IMR-90 (cell line): ENCODE data around the gene GSE1. TPM values are rescaled to one million over a fixed set of nuclear protein-coding genes. Genes with fewer than 3 reads are reported as not detected.

Experiments used
- ATAC-seq: fragments of 200-7000 bp; cut with Tn5 transposase; 2 replicates; pipeline ENCODE4 v1.9.1; 2020; ENCODE audit warnings: low read depth, mild to moderate bottlenecking, moderate library complexity
- BruUV-seq: library from RNA; stranded (reverse); fragments of 400-500 nt; replicated peaks from 2 replicates; lab custom pipeline; 2021; lab: Mats Ljungman, UMichigan
- CTCF ChIA-PET: fragments of 300-600 bp; formaldehyde crosslinking; extraction: SDS; loops from one replicate; lab custom pipeline; 2021; ENCODE audit warnings: antibody characterized with exemption; lab: Yijun Ruan, JAX
- POLR2A ChIA-PET: fragments of 300-600 bp; sonication (Branson Sonifier 250); formaldehyde crosslinking; loops from one replicate; lab custom pipeline; 2022; ENCODE audit warnings: antibody characterized with exemption; ENCODE audit not compliant: unreplicated experiment; lab: Charles Lee
- DNase-seq: peaks from one replicate; pipeline ENCODE4 v3.0.0; 2013
- H2AFZ ChIP-seq: replicated peaks from 2 replicates; pipeline ENCODE3; 2013; ENCODE audit warnings: low read length, mild to moderate bottlenecking; ENCODE audit not compliant: poor library complexity
- H2AK5ac ChIP-seq: 2 replicates; pipeline ENCODE4 v1.6.1; 2013; ENCODE audit warnings: low read depth, low read length, inconsistent platforms
- H2AK9ac ChIP-seq: replicated peaks from 2 replicates; pipeline ENCODE3; 2013; ENCODE audit warnings: mild to moderate bottlenecking, low read depth, low read length, moderate library complexity; ENCODE audit not compliant: poor library complexity
- H2BK120ac ChIP-seq: 2 replicates; pipeline ENCODE4 v1.6.1; 2013; ENCODE audit warnings: low read depth, low read length, inconsistent platforms
- H2BK15ac ChIP-seq: 3 replicates; pipeline ENCODE4 v1.6.1; 2013; ENCODE audit warnings: low read depth, low read length, inconsistent platforms
- H2BK20ac ChIP-seq: 2 replicates; pipeline ENCODE4 v1.6.1; 2013; ENCODE audit warnings: low read depth, mild to moderate bottlenecking, inconsistent platforms, low read length, moderate library complexity
- H2BK5ac ChIP-seq: 2 replicates; pipeline ENCODE4 v1.6.1; 2013; ENCODE audit warnings: mild to moderate bottlenecking, low read depth, low read length, inconsistent platforms; ENCODE audit not compliant: poor library complexity, severe bottlenecking
- H3K14ac ChIP-seq: replicated peaks from 2 replicates; pipeline ENCODE4 v1.6.1; 2013; ENCODE audit warnings: low read depth, low read length, inconsistent platforms
- H3K18ac ChIP-seq: 2 replicates; pipeline ENCODE4 v1.6.1; 2013; ENCODE audit warnings: low read depth, low read length, control low read depth
- H3K23ac ChIP-seq: 2 replicates; pipeline ENCODE4 v1.6.1; 2013; ENCODE audit warnings: low read depth, low read length, inconsistent platforms
- H3K27ac ChIP-seq: 2 replicates; pipeline ENCODE4 v1.5.1; 2013; ENCODE audit warnings: mild to moderate bottlenecking, control low read depth, low read length; ENCODE audit not compliant: insufficient read depth
- H3K27me3 ChIP-seq: 2 replicates; pipeline ENCODE4 v1.6.1; 2013; ENCODE audit warnings: low read length; ENCODE audit not compliant: control insufficient read depth, insufficient read depth
- H3K36me3 ChIP-seq: 2 replicates; pipeline ENCODE4 v1.6.1; 2013; ENCODE audit warnings: low read length, mixed read lengths; ENCODE audit not compliant: control insufficient read depth, insufficient read depth
- H3K4ac ChIP-seq: 2 replicates; pipeline ENCODE4 v1.6.1; 2013; ENCODE audit warnings: low read depth, low read length, inconsistent platforms
- H3K4me1 ChIP-seq: 2 replicates; pipeline ENCODE4 v1.6.1; 2013; ENCODE audit warnings: low read length, mixed read lengths; ENCODE audit not compliant: control insufficient read depth, insufficient read depth
- H3K4me2 ChIP-seq: 2 replicates; pipeline ENCODE4 v1.6.1; 2013; ENCODE audit warnings: low read depth, mild to moderate bottlenecking, control low read depth, low read length, moderate library complexity
- H3K4me3 ChIP-seq: 2 replicates; pipeline ENCODE4 v1.5.1; 2013; ENCODE audit warnings: low read depth, mild to moderate bottlenecking, control low read depth, low read length, moderate library complexity; ENCODE audit not compliant: insufficient read depth
- H3K56ac ChIP-seq: 2 replicates; pipeline ENCODE4 v1.6.1; 2013; ENCODE audit warnings: low read length, inconsistent platforms; ENCODE audit not compliant: insufficient read depth; ENCODE audit errors: extremely low read depth
- H3K79me1 ChIP-seq, 2 experiments: 2 replicates each; pipeline ENCODE4 v1.6.1; 2013; ENCODE audit warnings: low read length in 2 of 2, inconsistent platforms in 1 of 2, low read depth in 1 of 2
- H3K9ac ChIP-seq: 2 replicates; pipeline ENCODE4 v1.6.1; 2013; ENCODE audit warnings: low read depth, low read length, control low read depth
- H3K9me1 ChIP-seq: 2 replicates; pipeline ENCODE4 v1.6.1; 2013; ENCODE audit warnings: low read length, inconsistent platforms; ENCODE audit not compliant: insufficient read depth
- H3K9me3 ChIP-seq: 2 replicates; pipeline ENCODE4 v1.6.1; 2013; ENCODE audit warnings: low read length; ENCODE audit not compliant: control insufficient read depth, insufficient read depth
- H4K20me1 ChIP-seq: 2 replicates; pipeline ENCODE4 v1.6.1; 2013; ENCODE audit warnings: low read length, inconsistent platforms; ENCODE audit not compliant: insufficient read depth
- H4K5ac ChIP-seq: 2 replicates; pipeline ENCODE4 v1.6.1; 2013; ENCODE audit warnings: mild to moderate bottlenecking, low read depth, low read length, control low read depth
- H4K8ac ChIP-seq, 2 experiments: 2 replicates each; pipeline ENCODE4 v1.6.1; 2013; ENCODE audit warnings: low read depth in 2 of 2, low read length in 2 of 2, control low read depth in 1 of 2, inconsistent platforms in 1 of 2
- H4K91ac ChIP-seq: 2 replicates; pipeline ENCODE4 v1.6.1; 2013; ENCODE audit warnings: low read depth, low read length, inconsistent platforms; ENCODE audit not compliant: insufficient read depth
- CHD1 ChIP-seq: IDR thresholded peaks from 2 replicates; pipeline ENCODE4 v1.6.1; 2012; ENCODE audit warnings: low read depth, low read length, improper control_type of control experiment
- WGBS, 2 experiments: methylation state at CpG; one replicate each; pipeline versions ENCODE4 v1.1.5 to v1.1.7; 2013; ENCODE audit warnings: missing lambda C conversion rate in 2 of 2; ENCODE audit not compliant: insufficient read length in 1 of 2; ENCODE audit errors: extremely low coverage in 2 of 2; 5-methylcytosine and 5-hydroxymethylcytosine counted together
- dilution Hi-C: fragments of 300-500 bp; cut with HindIII; formaldehyde crosslinking; loops from one replicate; pipeline ENCODE4 v1.14.3; 2018; ENCODE audit warnings: low sequenced_read_pairs; ENCODE audit not compliant: unreplicated experiment
- in situ Hi-C: fragments of 300-500 bp; cut with MboI; formaldehyde crosslinking; loops from 3 replicates; pipeline ENCODE4 v1.14.3; 2019; ENCODE audit warnings: low sequenced_read_pairs, inconsistent platforms, mixed read lengths
- intact Hi-C: fragments of 100-400 bp; cut with micrococcal nuclease; formaldehyde crosslinking; loops from 2 replicates; pipeline ENCODE4 v1.10.0; 2022
- polyA plus RNA-seq, 3 experiments: library from polyadenylated mRNA; depleted of rRNA; stranded (reverse); fragments of >200 nt; gene quantifications; 2 replicates each; pipeline ENCODE4 v1.2.3, GENCODE V29; 2012; ENCODE audit warnings: low replicate concordance in 1 of 3
- total RNA-seq: library from RNA; depleted of rRNA; stranded (reverse); fragments of >200 nt; gene quantifications from 2 replicates; pipeline ENCODE4 v1.2.3, GENCODE V29; 2012

The GSE1 gene
- total and polyA plus RNA-seq, 2 of the 4 experiments (the other 2 are of a cell fraction): 14.9 to 25.5 TPM

GRCh38 chr16:85600530-85601271 lies 12.4 kb upstream of the GSE1 start:
- Histone ChIP-seq H3K9me3 (no peaks in the 10 kb centered on the region), H3K23ac (no peak overlapping the region), H2AK9ac (no peak overlapping the region), H4K20me1 (peaks cover 86% of the 10 kb centered on the region), H3K4ac (no peak overlapping the region), H3K4me2 (no peak overlapping the region), H2AFZ (no peak overlapping the region), H2BK20ac (no peak overlapping the region), H2BK120ac (no peak overlapping the region), H3K4me3 (no peak overlapping the region), H3K9ac (no peak overlapping the region), H3K9me1 (peaks cover 12% of the 10 kb centered on the region), H3K4me1 (peaks cover 7% of the 10 kb centered on the region; the same call in 1 of the 2 replicates), H3K27me3 (no peaks in the 10 kb centered on the region), H3K27ac (no peak overlapping the region), H3K56ac (no peak overlapping the region), H2AK5ac (no peak overlapping the region), H3K14ac (no peak overlapping the region), H4K8ac (no peak overlapping the region), H3K18ac (no peak overlapping the region), H4K5ac (no peak overlapping the region), H4K91ac (no peak overlapping the region; the same call in 1 of the 2 replicates), H2BK15ac (no peak overlapping the region), H2BK5ac (no peak overlapping the region), H3K79me1 (peaks cover 26 to 58% of the 10 kb centered on the region in 2 experiments; a peak in 3 of 4 replicates), H3K36me3 (no peaks in the 10 kb centered on the region)
- intact Hi-C loops: no loop called here
- DNase-seq: no peak
- POLR2A ChIA-PET: no interaction called here
- ATAC-seq: no peak
- dilution Hi-C loops: no loop called here
- CTCF ChIA-PET: no interaction called here
- in situ Hi-C loops: no loop called here
- TF ChIP-seq CHD1: no peak
- no TSS peak for BruUV-seq
- WGBS, 2 experiments: 82% methylated on average over 4 of the region's 15 CpGs; no CpG with 5 or more reads in 1 of the 2 experiments
